GM19463 (cell line): ENCODE results near the gene ACSF2.
"Not testable (repeated sequence)": the region's sequence is repeated elsewhere in the genome, so short reads cannot be mapped to it uniquely, and the experiment has no call there.

Experiments used
- ATAC-seq: cut with Tn5 transposase; IDR thresholded peaks from one replicate; pipeline ENCODE4 v1.9.1; 2021; ENCODE audit warnings: mild to moderate bottlenecking, moderate library complexity; ENCODE audit not compliant: unreplicated experiment

The ACSF2 gene, protein sequence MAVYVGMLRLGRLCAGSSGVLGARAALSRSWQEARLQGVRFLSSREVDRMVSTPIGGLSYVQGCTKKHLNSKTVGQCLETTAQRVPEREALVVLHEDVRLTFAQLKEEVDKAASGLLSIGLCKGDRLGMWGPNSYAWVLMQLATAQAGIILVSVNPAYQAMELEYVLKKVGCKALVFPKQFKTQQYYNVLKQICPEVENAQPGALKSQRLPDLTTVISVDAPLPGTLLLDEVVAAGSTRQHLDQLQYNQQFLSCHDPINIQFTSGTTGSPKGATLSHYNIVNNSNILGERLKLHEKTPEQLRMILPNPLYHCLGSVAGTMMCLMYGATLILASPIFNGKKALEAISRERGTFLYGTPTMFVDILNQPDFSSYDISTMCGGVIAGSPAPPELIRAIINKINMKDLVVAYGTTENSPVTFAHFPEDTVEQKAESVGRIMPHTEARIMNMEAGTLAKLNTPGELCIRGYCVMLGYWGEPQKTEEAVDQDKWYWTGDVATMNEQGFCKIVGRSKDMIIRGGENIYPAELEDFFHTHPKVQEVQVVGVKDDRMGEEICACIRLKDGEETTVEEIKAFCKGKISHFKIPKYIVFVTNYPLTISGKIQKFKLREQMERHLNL

DNA sequence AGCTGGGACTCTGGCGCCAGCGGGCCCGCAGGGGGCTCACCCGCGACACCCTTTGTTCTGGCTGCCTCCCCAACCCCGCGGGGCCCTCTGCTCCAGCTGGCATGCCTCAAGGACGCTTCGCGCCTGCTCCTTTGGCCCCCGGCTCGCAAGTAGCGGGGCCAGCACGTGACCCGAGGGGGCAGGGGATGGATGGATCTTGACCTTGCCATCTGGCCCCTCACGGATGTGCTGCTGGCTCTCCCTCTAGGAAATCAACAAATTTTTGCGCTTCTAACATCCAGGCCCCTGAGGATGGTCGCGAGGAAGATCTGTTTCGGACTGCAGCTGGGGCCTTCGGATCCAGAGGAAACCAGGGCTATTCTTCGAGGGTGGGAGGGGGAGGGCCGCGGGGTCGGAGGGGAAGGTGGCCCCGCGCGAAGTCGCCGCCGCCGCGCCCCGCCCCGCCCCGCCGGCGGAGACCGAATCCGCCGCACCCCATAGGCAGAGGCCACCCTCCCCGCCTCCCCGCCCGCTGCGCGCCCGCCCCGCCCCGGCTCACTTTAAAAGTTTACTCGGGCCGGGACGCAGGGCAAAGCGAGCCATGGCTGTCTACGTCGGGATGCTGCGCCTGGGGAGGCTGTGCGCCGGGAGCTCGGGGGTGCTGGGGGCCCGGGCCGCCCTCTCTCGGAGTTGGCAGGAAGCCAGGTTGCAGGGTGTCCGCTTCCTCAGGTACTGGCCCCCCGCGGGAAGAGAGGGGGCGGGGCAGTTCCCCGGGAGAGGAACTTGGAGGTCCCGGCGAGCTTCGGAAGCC, at the start of gene ACSF2:
TSS of gene ACSF2 (plus strand) at position 537 of the 790 bp plus-strand sequence. CDS start at position 581, 44 bp downstream.
- peak; percentile 71 for ATAC-seq

DNA sequence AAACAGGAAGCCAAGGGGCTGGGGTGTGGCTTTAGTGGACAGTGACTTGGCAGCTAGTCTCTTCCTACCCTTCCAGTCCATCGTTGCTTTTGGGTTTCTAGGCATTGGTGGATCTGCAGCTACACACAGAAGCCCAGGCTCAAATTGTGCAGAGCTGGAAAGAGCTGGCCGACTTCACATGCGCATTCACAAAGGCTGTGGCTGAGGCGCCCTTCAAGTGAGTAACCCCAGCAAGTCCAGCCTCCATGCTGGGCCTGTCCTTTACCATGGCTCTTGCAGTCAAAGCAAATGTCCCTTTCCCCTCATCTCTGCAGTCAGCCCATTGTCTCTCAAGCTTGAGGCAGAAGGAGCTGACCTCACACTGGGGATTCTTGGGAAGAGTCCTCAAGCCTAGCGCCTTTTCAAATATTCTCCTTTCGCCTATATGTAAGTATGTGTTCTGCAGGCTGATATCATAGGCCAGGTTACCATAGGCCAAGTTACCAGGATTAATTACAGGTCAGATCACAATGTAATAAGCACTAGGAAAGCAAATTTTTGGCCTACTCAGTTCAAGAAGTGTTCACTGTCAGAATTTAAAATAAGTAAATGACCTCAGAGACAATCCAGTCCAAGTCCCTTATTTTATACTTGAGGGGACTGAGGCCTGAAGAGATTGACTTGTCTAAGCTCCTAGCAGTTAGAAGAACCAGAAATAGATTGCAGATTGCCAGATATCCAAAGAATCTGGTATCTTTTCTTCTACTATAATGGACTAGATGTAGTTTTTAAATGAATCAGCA, 46.5 kb upstream of the ACSF2 start:
- ATAC-seq: no peak

DNA sequence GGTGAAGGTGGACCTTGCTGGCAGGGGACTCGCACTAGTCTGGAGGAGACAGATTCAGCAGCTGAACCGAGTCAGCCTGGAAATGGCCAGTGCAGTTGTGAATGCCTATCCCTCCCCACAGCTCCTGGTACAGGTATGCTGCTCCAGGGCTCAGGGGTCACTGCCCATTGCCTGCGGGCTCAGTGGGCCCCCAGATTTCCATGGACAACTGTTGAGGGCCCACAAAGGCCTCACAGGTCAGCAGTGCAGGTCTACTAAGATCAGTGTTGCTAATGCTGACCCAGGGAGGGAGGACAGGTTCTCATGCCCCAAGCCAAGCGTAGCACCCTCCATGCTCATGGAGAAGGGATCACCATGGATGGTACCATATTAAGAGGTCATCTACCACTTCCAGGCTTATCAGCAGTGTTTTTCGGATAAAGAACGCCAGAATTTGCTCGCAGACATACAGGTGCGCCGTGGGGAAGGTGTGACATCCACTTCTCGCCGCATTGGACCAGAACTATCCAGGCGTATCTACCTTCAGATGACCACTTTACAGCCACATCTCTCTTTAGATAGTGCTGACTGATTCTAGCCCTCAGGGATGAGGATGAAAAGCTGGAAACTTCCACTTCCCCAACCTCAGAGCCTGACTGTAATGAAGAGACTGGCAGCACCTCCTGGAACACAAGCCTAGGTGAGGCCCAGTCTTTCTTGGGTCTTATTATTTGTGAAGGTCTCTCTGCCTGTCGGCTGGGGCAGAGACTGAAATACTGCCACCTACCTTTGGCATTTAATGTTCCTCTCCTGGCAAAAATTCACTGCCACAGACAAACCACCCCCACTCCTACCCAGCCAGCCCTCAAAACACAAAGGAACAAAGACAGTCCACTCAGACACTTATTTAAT, 45.4 kb upstream of the ACSF2 start:
- ATAC-seq: no peak

DNA sequence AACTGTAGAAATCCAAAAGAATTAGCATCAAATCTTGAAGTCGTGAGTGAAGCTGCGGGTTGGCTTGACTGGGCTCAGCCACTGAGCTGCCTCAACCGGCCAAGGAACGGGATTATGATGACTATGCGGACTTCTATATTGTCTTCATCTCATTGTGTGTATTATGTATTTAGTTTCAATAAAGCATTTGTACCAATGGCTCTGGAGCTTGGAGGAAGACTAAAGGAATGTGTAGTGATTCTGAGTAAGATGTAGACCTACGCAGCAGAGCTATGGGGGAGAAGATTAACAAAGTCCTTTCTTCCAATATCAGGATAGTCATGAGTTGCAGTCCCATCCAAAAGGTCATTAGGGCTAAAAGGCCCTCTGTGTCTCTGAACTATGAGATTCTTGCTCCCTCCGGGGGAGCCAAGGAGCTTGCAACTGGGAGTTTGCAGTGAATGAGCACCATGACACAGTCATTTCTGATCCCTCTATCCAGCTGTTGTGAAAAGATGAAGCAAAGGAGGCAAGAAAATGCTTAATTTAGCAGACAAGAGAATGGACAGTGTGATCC, 44.7 kb upstream of the ACSF2 start:
- ATAC-seq: no peak

DNA sequence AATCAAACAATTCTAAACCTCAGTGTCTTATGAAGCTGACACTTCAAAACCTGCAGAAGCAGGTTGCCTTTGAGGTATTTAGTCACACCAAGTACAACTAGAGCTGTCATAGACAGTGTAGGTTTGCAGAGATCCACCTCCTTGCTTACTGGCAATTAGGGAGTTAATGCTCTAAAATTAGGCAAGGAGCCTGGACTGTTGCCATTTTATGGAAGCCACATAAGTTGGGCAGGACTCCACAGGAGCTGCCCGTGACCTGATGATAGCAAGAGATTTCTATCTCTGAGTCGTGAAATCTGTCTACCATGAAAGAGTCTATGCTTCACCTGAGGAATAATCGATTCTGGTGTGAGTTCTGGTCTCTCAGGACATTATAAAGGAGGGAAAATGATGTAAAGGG, 44.1 kb upstream of the ACSF2 start:
- no peak for ATAC-seq

DNA sequence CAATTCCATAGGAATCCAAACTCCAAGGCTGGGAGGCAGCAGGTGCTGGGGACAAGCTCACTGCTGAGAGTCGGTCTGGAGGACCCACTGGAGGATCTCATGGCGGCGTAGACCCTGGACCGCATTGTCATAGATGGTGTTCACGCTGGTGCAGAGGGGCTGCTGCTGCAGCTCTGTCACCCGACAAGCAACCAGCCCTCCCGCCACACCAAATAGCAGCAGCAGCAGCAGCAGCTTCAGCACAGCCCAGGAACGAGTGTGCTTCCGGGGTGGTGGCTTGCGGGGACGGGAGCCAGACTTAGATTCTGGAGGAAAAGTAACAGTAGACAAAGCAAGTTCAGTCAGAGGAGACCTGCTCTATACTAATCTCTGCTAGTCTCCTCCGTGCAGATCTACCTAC, 43.1 kb upstream of the ACSF2 start:
- no peak for ATAC-seq

DNA sequence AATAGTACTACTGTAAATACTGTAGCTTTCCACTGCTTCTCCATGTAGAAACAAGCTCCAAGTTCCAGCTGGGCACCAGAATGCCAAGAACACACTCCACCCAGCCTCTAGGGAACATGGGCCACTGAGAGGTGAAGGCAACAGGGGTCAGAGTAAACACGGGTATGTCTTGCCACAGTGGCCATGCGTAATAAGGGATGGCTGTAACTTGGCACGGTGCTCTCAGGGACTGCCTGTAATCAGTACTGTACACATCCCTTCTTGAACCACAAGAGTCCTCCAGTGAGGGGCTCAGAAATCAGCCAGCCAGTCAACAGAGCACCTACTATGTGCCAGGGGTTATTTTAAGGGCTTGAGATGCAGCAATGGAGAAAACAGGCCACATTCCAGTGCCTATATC, 39.5 kb upstream of the ACSF2 start:
- no peak for ATAC-seq

DNA sequence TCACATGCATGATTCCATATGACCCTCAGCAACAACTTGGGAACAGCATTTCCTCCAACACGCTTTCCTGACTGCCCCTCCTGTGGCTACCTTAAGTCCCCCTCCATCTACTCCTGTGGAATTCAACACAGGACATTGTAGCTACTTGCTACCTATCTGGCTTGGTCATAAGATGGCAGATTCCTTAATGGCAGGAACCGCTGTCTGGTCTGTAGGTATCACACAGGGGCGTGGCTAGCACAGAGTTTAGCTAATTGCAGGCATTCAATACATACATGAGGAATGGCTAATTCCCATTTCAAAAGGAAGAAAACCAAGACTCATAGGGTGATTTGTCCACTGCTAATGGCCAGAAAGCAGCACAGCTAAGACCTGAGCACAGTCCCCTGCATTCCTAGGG, 37.3 kb upstream of the ACSF2 start:
- ATAC-seq: no peak

DNA sequence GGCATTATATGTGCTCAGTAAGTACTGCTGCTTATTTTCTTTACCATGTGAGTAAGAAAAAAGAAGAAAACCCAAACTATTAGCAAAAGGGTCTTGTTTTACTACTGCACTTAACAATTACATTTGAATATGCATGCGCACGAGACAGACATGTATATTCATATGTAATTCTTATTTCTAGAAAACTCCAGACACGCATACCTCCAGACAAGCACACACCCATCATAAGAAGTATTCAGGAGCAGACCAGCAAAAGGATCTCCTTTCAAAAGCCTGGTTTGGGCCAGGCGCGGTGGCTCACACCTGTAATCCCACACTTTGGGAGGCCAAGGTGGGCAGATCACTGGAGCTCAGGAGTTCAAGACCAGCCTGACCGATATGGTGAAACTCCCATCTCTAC, 36.5 kb upstream of the ACSF2 start:
- no peak for ATAC-seq

DNA sequence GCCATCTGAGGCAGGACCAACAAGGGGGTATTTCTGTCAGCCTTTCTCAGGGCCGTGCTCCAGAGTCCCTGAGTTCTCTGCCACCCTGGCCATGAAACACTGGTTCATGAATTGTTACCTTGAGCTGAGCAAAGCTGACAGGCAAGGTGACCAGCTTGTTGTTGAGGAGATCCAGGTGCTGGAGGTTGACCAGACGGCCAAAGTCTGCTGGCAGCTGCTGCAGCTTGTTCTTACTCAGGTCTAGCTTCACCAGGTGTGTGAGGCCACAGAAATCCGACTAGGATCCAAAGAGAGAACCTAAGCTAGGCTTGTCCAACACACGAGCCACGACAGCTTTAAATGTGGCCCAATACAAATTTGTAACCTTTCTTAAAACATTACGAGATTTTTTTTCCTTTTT, 33.4 kb upstream of the ACSF2 start:
- no peak for ATAC-seq

DNA sequence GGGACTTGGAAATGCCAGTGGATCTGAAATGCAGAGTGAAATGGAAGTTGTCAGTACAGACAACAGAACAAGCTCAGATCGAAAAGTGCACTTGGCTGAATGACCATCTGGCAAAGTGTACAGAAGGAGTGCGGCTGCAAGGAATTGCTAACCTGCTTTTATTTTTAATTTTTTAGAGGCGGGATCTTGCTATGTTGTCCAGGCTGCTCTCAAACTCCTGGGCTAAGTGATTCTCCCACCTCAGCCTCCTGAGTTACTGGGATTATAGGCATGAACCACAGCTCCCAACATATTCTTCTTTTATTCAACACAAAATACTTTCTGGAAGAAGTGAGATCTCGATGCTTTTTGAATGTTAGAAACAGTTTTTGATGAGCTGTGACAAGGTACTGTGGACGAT, 32.3 kb upstream of the ACSF2 start:
- ATAC-seq: no peak

DNA sequence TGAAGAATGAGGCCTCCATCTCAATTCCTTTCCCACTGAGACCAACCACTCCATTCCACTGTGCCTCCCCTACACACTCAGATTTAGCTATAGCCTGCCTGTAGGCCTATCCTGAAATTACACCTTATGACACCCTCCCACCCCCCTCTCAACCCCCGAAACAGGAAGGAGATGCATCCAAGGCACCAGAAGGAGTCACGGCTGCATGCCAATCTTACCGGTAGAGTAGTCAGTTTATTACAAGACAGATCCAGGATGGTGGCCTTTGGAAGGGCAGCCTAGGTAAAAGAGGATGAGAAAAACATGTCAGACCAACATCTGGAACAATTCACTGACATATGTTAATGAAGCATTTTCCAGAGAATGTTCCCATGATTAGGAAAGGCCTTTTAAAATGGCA, 31.3 kb upstream of the ACSF2 start:
- no peak for ATAC-seq

DNA sequence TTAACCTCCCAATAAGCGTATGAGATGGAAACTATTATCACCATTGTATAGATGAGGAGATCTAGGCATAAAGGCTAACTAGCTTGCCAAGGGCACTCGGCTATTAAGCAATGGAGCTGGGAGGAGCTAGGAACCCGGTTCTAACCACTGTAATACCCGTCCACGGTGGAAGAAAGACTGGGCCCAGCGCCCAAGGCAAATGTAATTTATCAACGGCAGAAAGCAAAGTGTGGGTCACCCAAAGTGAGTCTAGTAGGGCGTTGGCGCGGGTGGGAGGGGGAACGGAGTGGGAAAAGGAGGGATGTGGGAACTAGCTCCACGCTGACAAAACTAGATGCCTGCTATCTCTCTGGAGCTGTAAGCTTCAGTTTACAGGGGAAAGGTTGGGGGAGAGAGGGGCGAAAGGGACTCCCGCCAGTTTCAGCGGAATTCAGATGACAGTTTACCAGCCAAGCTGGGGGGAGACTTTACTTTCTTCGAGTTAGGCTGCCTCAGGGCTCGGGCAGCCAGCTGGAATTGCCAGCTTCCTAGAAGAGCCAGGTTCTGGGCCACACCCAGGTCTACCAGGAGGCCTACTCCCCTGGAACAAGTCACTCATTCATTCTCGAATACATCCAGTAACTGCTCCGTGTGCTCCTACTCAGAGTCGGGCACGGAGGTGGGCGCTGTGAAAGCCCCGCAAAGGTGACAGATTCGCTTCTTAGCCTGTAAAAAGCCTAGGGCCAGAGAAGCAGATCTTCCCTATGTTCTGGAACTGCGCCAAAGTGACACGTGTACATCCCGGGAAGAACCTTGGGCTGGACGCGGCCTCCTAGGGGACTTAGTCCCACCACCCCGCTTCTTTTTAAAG, 29.5 kb upstream of the ACSF2 start:
- ATAC-seq: no peak

DNA sequence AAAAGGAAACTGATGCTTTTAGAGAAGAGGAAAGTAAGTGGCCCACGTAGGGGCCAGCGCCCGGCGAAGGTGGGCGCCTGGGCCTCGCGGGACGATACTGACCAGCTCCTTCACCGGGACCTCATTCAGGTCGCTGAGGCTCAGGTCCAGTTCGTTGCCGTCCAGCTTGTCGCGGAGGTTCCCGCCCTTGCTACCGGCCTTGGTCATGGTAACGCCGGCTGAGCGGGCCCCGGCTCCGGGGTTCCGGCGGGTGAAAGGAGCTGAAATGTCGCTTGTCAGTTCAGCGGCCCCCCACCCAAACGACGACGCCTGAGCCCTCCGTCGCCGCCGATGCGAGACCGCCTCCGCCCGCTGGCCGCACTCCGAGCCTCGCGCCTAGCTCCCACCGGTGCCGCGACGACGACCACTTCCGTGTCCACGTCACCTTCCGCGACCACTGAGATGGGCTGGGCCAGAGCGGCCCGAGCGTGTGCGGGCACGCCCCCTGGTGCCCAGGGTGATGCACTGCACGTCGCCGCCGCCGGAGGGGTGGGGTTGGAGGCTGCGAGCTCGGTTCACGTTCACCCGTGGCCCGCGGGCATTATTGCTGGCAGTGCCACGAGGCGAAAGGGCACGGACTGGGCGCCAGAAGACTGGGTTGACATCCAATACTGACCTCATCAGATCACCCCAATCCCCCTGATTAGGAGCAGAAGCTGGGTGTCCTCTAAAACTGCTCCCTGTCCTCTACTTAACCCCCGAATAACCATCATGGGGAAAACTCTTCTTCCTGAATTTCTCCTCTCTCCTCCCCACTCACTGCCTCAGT, 28.7 kb upstream of the ACSF2 start, which contains the start of gene LRRC59:
TSS of gene LRRC59 (minus strand) at position 413 of the 808 bp plus-strand sequence. CDS start at position 207, 206 bp downstream.
- peak; percentile 100 for ATAC-seq

DNA sequence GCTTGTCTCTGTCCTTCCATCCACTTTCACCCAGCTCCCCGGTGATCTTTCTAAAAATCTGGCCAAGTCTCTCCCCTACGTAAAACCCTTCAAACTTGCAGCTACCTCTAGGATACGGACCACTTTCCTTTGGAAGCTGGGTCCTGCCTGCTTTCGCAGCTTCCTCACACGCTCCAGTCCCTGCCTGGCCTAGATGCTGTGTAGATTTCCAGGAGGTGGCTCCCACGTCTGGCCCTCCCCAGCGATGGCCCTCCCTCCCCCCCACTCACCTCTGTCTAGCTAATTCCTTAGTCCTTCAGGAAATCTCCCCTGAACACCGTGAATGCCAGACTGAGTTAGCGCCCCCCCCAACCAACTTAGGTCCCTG, 28.1 kb upstream of the ACSF2 start:
- no peak for ATAC-seq

DNA sequence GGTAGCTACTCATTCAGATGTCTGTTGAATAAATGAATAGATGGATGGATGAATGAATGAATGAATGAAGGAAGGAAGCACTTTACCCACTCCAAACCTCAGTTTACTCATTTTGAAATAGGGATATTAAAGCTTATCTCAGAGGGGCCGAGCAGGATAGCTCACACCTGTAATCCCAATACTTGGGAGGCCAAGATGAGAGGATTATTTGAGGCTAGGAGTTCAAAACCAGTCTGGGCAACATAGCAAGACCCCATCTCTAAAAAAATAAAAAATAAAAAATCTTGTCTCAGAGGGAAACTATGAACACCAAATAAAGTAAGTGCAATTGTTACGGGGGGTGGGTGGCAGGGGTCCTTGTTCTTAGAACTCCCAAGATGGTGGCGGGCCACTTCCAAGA, 27.3 kb upstream of the ACSF2 start:
- not testable (repeated sequence) for ATAC-seq

DNA sequence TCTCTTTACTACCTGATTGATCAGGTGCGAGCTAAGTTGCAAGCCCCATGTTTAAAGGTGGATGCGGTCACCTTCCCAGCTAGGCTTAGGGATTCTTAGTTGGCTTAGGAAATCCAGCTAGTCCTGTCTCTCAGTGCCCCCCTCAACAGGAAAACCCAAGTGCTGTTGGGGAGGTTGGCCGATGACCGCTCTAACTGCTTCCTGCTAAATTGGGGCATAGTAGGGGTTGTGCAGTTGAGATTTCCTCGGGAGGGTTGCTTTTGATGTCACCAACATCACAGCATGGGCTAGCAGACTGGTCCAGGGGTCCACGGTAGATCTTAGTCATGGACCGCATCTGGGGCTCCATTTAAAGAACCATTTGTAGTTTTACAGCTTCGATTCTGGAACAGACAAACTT, 26.4 kb upstream of the ACSF2 start:
- not testable (repeated sequence) for ATAC-seq

DNA sequence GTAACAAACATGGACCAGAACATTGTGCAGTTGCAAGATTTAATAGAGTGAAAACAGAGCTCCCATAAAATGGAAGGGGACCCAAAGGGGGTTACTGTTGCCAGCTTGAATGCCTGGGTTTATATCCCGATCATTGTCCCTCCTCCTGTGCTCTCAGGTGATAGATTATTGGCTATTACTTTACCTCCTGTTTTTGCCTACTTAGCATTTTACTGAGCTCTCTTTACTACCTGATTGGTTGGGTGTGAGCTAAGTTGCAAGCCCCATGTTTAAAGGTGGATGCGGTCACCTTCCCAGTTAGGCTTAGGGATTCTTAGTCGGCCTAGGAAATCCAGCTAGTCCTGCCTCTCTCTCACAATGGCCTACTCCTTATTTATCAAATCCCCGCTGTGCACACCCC, 20.7 kb upstream of the ACSF2 start:
- ATAC-seq: not testable (repeated sequence)
